OCI-LY3 (cell line): ENCODE measurements around the gene LDB2.

Source experiments
- H2AFZ ChIP-seq: fragments of 200-600, 300-600 bp; shearing (Covaris generic); 2 replicates; pipeline ENCODE4 v1.6.0; 2014; ENCODE audit warnings: antibody characterized with exemption, low read depth, low read length
- H3K27ac ChIP-seq: fragments of 200-600, 300-600 bp; sonication (generic); 2 replicates; pipeline ENCODE4 v1.5.1; 2014; ENCODE audit warnings: mild to moderate bottlenecking, low read length, moderate library complexity, mixed read lengths
- H3K27me3 ChIP-seq: fragments of 200-600, 300-600 bp; sonication (generic); 2 replicates; pipeline ENCODE4 v1.6.1; 2014; ENCODE audit warnings: low read depth, low read length, mixed read lengths
- H3K36me3 ChIP-seq: fragments of 200-600, 300-600 bp; sonication (generic); replicated peaks from 2 replicates; pipeline ENCODE3; 2014; ENCODE audit warnings: low read depth, low read length, mixed read lengths
- H3K4me1 ChIP-seq: fragments of 300-600, 200-600 bp; sonication (generic); 2 replicates; pipeline ENCODE4 v1.6.1; 2014; ENCODE audit warnings: low read length, mixed read lengths
- H3K4me2 ChIP-seq: fragments of 200-600, 300-600 bp; sonication (generic); 2 replicates; pipeline ENCODE4 v1.6.1; 2014; ENCODE audit warnings: low read length, mixed read lengths
- H3K4me3 ChIP-seq: fragments of 300-600, 200-600 bp; sonication (generic); 2 replicates; pipeline ENCODE4 v1.5.1; 2014; ENCODE audit warnings: antibody characterized with exemption, mild to moderate bottlenecking, low read length, moderate library complexity
- H3K79me2 ChIP-seq: fragments of 300-600, 200-600 bp; shearing (Covaris generic); 2 replicates; pipeline ENCODE4 v1.6.1; 2014; ENCODE audit warnings: mild to moderate bottlenecking, low read length, mixed read lengths
- H3K9ac ChIP-seq: fragments of 300-600, 200-600 bp; shearing (Covaris generic); 2 replicates; pipeline ENCODE4 v1.6.0; 2014; ENCODE audit warnings: mild to moderate bottlenecking, low read length, moderate library complexity
- H3K9me3 ChIP-seq: fragments of 200-600, 300-600 bp; shearing (Covaris generic); 2 replicates; pipeline ENCODE4 v1.6.1; 2014; ENCODE audit warnings: low read length, mixed read lengths; ENCODE audit not compliant: insufficient read depth
- H4K20me1 ChIP-seq: fragments of 200-600, 300-600 bp; sonication (generic); 2 replicates; pipeline ENCODE4 v1.6.1; 2016; ENCODE audit warnings: low read length, mixed read lengths; ENCODE audit not compliant: insufficient read depth
- CTCF ChIP-seq: fragments of 200-600, 300-600 bp; sonication (generic); IDR thresholded peaks from 2 replicates; pipeline ENCODE4 v1.5.1; 2014; ENCODE audit warnings: antibody characterized with exemption, low read length, low read depth
- EZH2phosphoT487 ChIP-seq: fragments of 200-600 bp; shearing (Covaris generic); IDR thresholded peaks from 2 replicates; pipeline ENCODE4 v1.6.1; 2018; ENCODE audit warnings: antibody characterized with exemption, mixed run types, low read depth

The LDB2 gene

DNA sequence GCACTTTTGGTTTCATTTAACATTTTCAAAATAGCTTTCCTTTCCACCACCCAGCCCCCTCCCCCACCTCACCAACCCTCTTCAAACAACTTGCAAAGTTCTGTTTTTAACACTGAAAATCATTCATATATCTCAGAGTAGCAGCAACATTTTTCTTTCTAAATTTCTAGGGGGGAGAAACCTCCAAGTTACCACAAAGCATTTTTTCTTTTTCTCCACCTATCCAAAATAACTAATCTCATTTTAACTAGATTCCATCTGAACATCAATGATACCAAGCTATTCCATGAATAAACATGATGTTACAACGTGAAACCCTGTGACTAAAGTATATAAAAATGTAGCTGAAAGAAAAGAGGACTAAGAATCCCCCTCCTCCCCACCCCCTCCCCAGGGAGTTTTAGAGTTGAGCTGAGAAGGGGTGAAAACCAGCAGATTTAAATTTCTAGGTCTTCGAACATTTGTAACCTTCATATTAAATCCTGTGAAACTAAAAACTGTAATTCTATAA is 5.2 kb downstream of the LDB2 start:
- H3K4me3 ChIP-seq = no peak overlapping the region
- H3K4me2 ChIP-seq = no peak overlapping the region

GRCh38 chr4:16890651-16891050 is 7.8 kb downstream of the LDB2 start:
- TF ChIP-seq EZH2phosphoT487 = no peak
- no peak for TF ChIP-seq CTCF
- H3K4me2 ChIP-seq = no peak overlapping the region
- H3K27ac ChIP-seq = no peak overlapping the region
- H3K4me1 ChIP-seq = no peaks in the 10 kb centered on the region
- H4K20me1 ChIP-seq = no peaks in the 10 kb centered on the region
- no peaks in the 10 kb centered on the region for H3K9me3 ChIP-seq
- H3K4me3 ChIP-seq = no peak overlapping the region
- H3K27me3 ChIP-seq = peaks cover 3% of the 10 kb centered on the region; the same call in 1 of the 2 replicates
- no peaks in the 10 kb centered on the region for H3K36me3 ChIP-seq
- no peaks in the 10 kb centered on the region for H3K79me2 ChIP-seq
- no peak overlapping the region for H2AFZ ChIP-seq
- H3K9ac ChIP-seq = no peak overlapping the region

More for the DNA sequence above, 5.2 kb downstream of the LDB2 start:
- Histone ChIP-seq H3K9ac (no peak overlapping the region), H3K4me1 (no peaks in the 10 kb centered on the region), H3K9me3 (no peaks in the 10 kb centered on the region), H3K36me3 (no peaks in the 10 kb centered on the region), H3K27ac (no peak overlapping the region), H2AFZ (no peak overlapping the region), H3K27me3 (peaks cover 11% of the 10 kb centered on the region; the same call in 1 of the 2 replicates), H3K79me2 (no peaks in the 10 kb centered on the region), H4K20me1 (no peaks in the 10 kb centered on the region)
- no peak for TF ChIP-seq CTCF

DNA sequence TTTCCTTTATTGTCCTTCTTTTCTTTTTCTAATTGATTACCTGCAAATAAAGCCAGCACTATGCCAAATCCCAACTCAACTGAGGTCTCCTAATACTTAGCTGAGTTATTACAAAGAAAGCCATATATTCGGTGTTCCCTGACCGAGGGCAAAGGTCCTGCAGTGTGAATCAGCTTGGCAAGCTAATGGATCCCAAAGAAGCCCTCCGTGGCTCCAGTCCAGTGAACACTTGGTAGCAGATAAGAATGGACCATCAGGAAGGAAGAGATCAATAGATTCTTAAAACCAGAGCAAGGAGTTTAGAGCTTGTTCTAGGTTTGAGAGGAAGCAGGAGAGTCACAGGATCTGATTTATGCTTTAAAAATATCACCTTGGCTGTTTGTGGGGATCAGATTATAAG is 8.5 kb downstream of the LDB2 start:
- no peaks in the 10 kb centered on the region for H3K9me3 ChIP-seq
- no peak overlapping the region for H3K4me2 ChIP-seq
- TF ChIP-seq EZH2phosphoT487 (no peak), CTCF (no peak)
- no peak overlapping the region for H3K4me3 ChIP-seq
- no peaks in the 10 kb centered on the region for H3K79me2 ChIP-seq
- no peaks in the 10 kb centered on the region for H3K4me1 ChIP-seq
- no peaks in the 10 kb centered on the region for H4K20me1 ChIP-seq
- no peak overlapping the region for H3K9ac ChIP-seq
- no peak overlapping the region for H3K27ac ChIP-seq
- no peaks in the 10 kb centered on the region for H3K36me3 ChIP-seq
- H2AFZ ChIP-seq = no peak overlapping the region
- H3K27me3 ChIP-seq = peaks cover 3% of the 10 kb centered on the region; the same call in 1 of the 2 replicates

DNA sequence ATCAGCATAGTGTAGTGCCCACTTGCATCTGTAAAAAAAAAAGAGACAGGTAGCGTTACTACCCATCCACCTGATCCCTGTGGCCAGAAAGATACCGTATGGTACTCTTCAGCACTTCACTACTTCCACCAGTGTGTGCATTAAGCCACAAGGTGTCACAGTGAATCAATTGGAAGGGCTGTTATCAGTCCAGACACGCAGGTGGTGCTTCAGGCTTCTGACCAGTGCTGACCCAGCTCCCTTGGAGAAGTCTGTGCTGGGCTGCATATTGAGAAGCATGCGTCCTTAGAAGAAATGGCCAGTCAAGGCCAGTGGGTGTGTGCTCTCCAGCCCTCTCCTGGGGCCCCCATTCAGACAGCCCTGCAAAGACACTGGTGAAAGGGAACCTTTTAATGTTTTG is 10.6 kb downstream of the LDB2 start:
- TF ChIP-seq CTCF = no peak
- no peak for TF ChIP-seq EZH2phosphoT487

More for the DNA sequence above, 10.6 kb downstream of the LDB2 start:
- Histone ChIP-seq H3K27me3 (peaks cover 3% of the 10 kb centered on the region; the same call in 1 of the 2 replicates), H3K36me3 (no peaks in the 10 kb centered on the region), H3K9me3 (no peaks in the 10 kb centered on the region), H3K79me2 (no peaks in the 10 kb centered on the region), H4K20me1 (no peaks in the 10 kb centered on the region), H3K9ac (no peak overlapping the region), H2AFZ (no peak overlapping the region), H3K4me3 (no peak overlapping the region), H3K4me1 (no peaks in the 10 kb centered on the region), H3K27ac (no peak overlapping the region), H3K4me2 (no peak overlapping the region)
